CD14-positive monocyte (primary cell): ENCODE results near the gene CDK19. TPM values are rescaled to one million over a fixed set of nuclear protein-coding genes. Genes with fewer than 3 reads are reported as not detected.

Experiments
- DNase-seq, 3 donors: peaks; one replicate each; pipeline ENCODE4 v3.0.0-alpha.2; 2011 to 2022
- H2AFZ ChIP-seq: 2 replicates; pipeline ENCODE4 v1.6.0; 2012; ENCODE audit warnings: mild to moderate bottlenecking, low read depth, low read length, inconsistent platforms; ENCODE audit not compliant: insufficient read depth, poor library complexity, severe bottlenecking
- H3K27ac ChIP-seq, 2 donors: 1 replicate in 1 of 2; 2 replicates in 1 of 2; pipeline ENCODE4 v1.5.1; 2012 to 2013; ENCODE audit warnings: low read length in 2 of 2, control low read depth in 1 of 2, inconsistent platforms in 1 of 2, low read depth in 1 of 2, mild to moderate bottlenecking in 1 of 2
- H3K27me3 ChIP-seq, 2 donors: one replicate each; pipeline versions ENCODE4 v1.6.0 to v1.6.1; 2011 to 2013; ENCODE audit warnings: low read length in 2 of 2; ENCODE audit not compliant: control insufficient read depth in 2 of 2, insufficient read depth in 2 of 2
- H3K36me3 ChIP-seq, 2 donors: replicated peaks in 1 of 2; 1 replicate in 1 of 2; 2 replicates in 1 of 2; pipeline versions ENCODE4 v1.5.1 to v1.6.1; 2012 to 2013; ENCODE audit warnings: low read length in 2 of 2, control low read depth in 1 of 2, inconsistent platforms in 1 of 2, mild to moderate bottlenecking in 1 of 2; ENCODE audit not compliant: insufficient read depth in 2 of 2, control insufficient read depth in 1 of 2
- H3K4me1 ChIP-seq, 2 donors: 1 replicate in 1 of 2; 2 replicates in 1 of 2; pipeline versions ENCODE4 v1.5.1 to v1.6.1; 2012 to 2013; ENCODE audit warnings: low read length in 2 of 2, control low read depth in 1 of 2, inconsistent platforms in 1 of 2, mild to moderate bottlenecking in 1 of 2, moderate library complexity in 1 of 2; ENCODE audit not compliant: insufficient read depth in 2 of 2, control insufficient read depth in 1 of 2
- H3K4me2 ChIP-seq: replicated peaks from 2 replicates; pipeline ENCODE3; 2012; ENCODE audit warnings: low read length, moderate library complexity, mild to moderate bottlenecking; ENCODE audit not compliant: poor library complexity, severe bottlenecking; ENCODE audit errors: extremely low read depth
- H3K4me3 ChIP-seq, 3 experiments: fragments of 200-600 bp in 1 of 3; sonication (generic) in 1 of 3; replicated peaks in 1 of 3; 1 replicate in 2 of 3; 2 replicates in 1 of 3; pipeline ENCODE4 v1.5.1; 2011 to 2013; ENCODE audit warnings: low read length in 3 of 3, mild to moderate bottlenecking in 3 of 3, control low read depth in 2 of 3, low read depth in 2 of 3, inconsistent platforms in 1 of 3, moderate library complexity in 1 of 3
- H3K79me2 ChIP-seq: 2 replicates; pipeline ENCODE4 v1.6.0; 2012; ENCODE audit warnings: mild to moderate bottlenecking, control low read depth, inconsistent platforms, low read length, moderate library complexity; ENCODE audit not compliant: insufficient read depth
- H3K9ac ChIP-seq: 2 replicates; pipeline ENCODE4 v1.6.0; 2017; ENCODE audit warnings: low read length, mild to moderate bottlenecking; ENCODE audit not compliant: insufficient read depth, poor library complexity, severe bottlenecking
- H3K9me3 ChIP-seq, 2 donors: replicated peaks in 1 of 2; 1 replicate in 1 of 2; 2 replicates in 1 of 2; pipeline versions ENCODE4 v1.5.1 to v1.6.1; 2012 to 2013; ENCODE audit warnings: low read length in 2 of 2, control low read depth in 1 of 2; ENCODE audit not compliant: control insufficient read depth in 1 of 2, insufficient read depth in 1 of 2
- H4K20me1 ChIP-seq: 2 replicates; pipeline ENCODE4 v1.6.0; 2012; ENCODE audit warnings: mild to moderate bottlenecking, low read length, control low read depth, moderate library complexity; ENCODE audit not compliant: insufficient read depth
- H3K27ac Mint-ChIP-seq, 7 donors: one replicate each; pipeline ENCODE4 v1.8.0; 2020; ENCODE audit warnings: mild to moderate bottlenecking in 7 of 7, mixed read lengths in 7 of 7, moderate library complexity in 6 of 7, inconsistent platforms in 2 of 7
- H3K27me3 Mint-ChIP-seq, 3 donors: one replicate each; pipeline ENCODE4 v1.8.0; 2021 to 2022; ENCODE audit warnings: low read depth in 3 of 3, mild to moderate bottlenecking in 3 of 3, mixed read lengths in 3 of 3, moderate library complexity in 3 of 3, inconsistent platforms in 1 of 3
- H3K36me3 Mint-ChIP-seq, 2 donors: one replicate each; pipeline ENCODE4 v1.8.0; 2020; ENCODE audit warnings: mixed read lengths in 2 of 2, inconsistent platforms in 1 of 2, mild to moderate bottlenecking in 1 of 2
- H3K4me1 Mint-ChIP-seq: one replicate; pipeline ENCODE4 v1.8.0; 2020; ENCODE audit warnings: mild to moderate bottlenecking, mixed read lengths
- H3K4me3 Mint-ChIP-seq, 2 donors: one replicate each; pipeline ENCODE4 v1.8.0; 2020; ENCODE audit warnings: mild to moderate bottlenecking in 2 of 2, mixed read lengths in 2 of 2, moderate library complexity in 1 of 2
- H3K9me3 Mint-ChIP-seq, 7 donors: one replicate each; pipeline ENCODE4 v1.8.0; 2020 to 2022; ENCODE audit warnings: mixed read lengths in 7 of 7, mild to moderate bottlenecking in 6 of 7, moderate library complexity in 6 of 7, inconsistent platforms in 2 of 7
- CTCF ChIP-seq: fragments of 200-600 bp; IDR thresholded peaks from one replicate; pipeline ENCODE4 v1.8.0; 2022; ENCODE audit warnings: antibody characterized with exemption, mild to moderate bottlenecking
- WGBS: methylation state at CpG from one replicate; pipeline ENCODE4 v1.1.5; 2013; ENCODE audit warnings: missing lambda C conversion rate; ENCODE audit not compliant: insufficient coverage; 5-methylcytosine and 5-hydroxymethylcytosine counted together
- intact Hi-C, 2 donors: fragments of 100-400 bp; cut with micrococcal nuclease; formaldehyde crosslinking; loops; one replicate each; pipeline versions ENCODE4 v1.15.0 to v1.15.1; 2023
- polyA plus RNA-seq, 3 donors: library from polyadenylated mRNA; depleted of rRNA in 1 of 3; unstranded in 2 of 3; stranded (reverse) in 1 of 3; fragments of 300-500 nt in 2 of 3; fragments of >200 nt in 1 of 3; fragmentation: Illumina TruSeq in 2 of 3; gene quantifications; 1 replicate in 2 of 3; 2 replicates in 1 of 3; pipeline ENCODE4 v1.2.3, GENCODE V29; 2012 to 2021

The CDK19 gene
- polyA plus RNA-seq, 3 donors: 2.7 to 12.0 (median 3.9) TPM

- Histone ChIP-seq H3K9me3 (no peaks in the 10 kb centered on the region), H3K79me2 (peaks cover 50% of the 10 kb centered on the region)
- H3K4me1 Mint-ChIP-seq: peaks cover 36% of the 10 kb centered on the region
Observed at GRCh38 chr6:110757926-110758325, 57.3 kb downstream of the CDK19 start.

GRCh38 chr6:110756817-110757216, 58.5 kb downstream of the CDK19 start:
- no peak overlapping the region for H3K4me3 Mint-ChIP-seq
- peaks cover 0 to 4% of the 10 kb centered on the region in 2 donors for H3K36me3 Mint-ChIP-seq
- no peaks in the 10 kb centered on the region for H3K9me3 Mint-ChIP-seq
- intact Hi-C loops: no loop called here
- no peaks in the 10 kb centered on the region for H3K9me3 ChIP-seq
- peaks cover 52% of the 10 kb centered on the region for H3K79me2 ChIP-seq
- H3K27me3 ChIP-seq: no peaks in the 10 kb centered on the region
- TF ChIP-seq CTCF: no peak
- H3K9ac ChIP-seq: no peak overlapping the region
- no peak for DNase-seq
- peak overlapping the region in 3 of 7 donors; percentile 25 to 45 (median 41) for H3K27ac Mint-ChIP-seq
- no peak overlapping the region for H3K4me3 ChIP-seq
- 20% methylated on average over 1 of the region's 2 CpGs for WGBS
- H3K27ac ChIP-seq: peak overlapping the region in 1 of 2 donors; percentile 15
- H3K4me2 ChIP-seq: no peak overlapping the region
- H2AFZ ChIP-seq: no peak overlapping the region
- peaks cover 8% of the 10 kb centered on the region for H4K20me1 ChIP-seq
- H3K4me1 ChIP-seq: peaks cover 12 to 20% of the 10 kb centered on the region in 2 donors
- peaks cover 0 to 2% (median 0%) of the 10 kb centered on the region in 3 donors for H3K27me3 Mint-ChIP-seq
- no peaks in the 10 kb centered on the region for H3K36me3 ChIP-seq
- H3K4me1 Mint-ChIP-seq: peaks cover 38% of the 10 kb centered on the region

More at GRCh38 chr6:110757926-110758325, 57.3 kb downstream of the CDK19 start:
- Histone ChIP-seq H3K27me3 (no peaks in the 10 kb centered on the region), H3K4me3 (no peak overlapping the region), H3K9ac (no peak overlapping the region), H3K4me2 (no peak overlapping the region), H3K27ac (no peak overlapping the region), H3K36me3 (no peaks in the 10 kb centered on the region), H2AFZ (no peak overlapping the region), H4K20me1 (peaks cover 9% of the 10 kb centered on the region), H3K4me1 (peaks cover 12 to 20% of the 10 kb centered on the region in 2 donors)
- WGBS: no CpG with 5 or more reads among the region's 4 CpGs
- Mint-ChIP-seq H3K36me3 (peaks cover 0 to 4% of the 10 kb centered on the region in 2 donors), H3K4me3 (no peak overlapping the region), H3K27me3 (no peaks in the 10 kb centered on the region), H3K27ac (peak overlapping the region in 1 of 7 donors; percentile 32), H3K9me3 (no peaks in the 10 kb centered on the region)
- intact Hi-C loops: no loop called here
- DNase-seq: no peak
- TF ChIP-seq CTCF: no peak
